ENCODE results near the gene INPP5A. TPM values are rescaled to one million over a fixed set of nuclear protein-coding genes. Genes with fewer than 3 reads are reported as not detected.
A peak's percentile ranks its signal among the peaks of the same experiment; 100 is the strongest.
"Not testable (repeated sequence)": the region's sequence is repeated elsewhere in the genome, so short reads cannot be mapped to it uniquely, and the experiment has no call there.

The INPP5A gene, protein sequence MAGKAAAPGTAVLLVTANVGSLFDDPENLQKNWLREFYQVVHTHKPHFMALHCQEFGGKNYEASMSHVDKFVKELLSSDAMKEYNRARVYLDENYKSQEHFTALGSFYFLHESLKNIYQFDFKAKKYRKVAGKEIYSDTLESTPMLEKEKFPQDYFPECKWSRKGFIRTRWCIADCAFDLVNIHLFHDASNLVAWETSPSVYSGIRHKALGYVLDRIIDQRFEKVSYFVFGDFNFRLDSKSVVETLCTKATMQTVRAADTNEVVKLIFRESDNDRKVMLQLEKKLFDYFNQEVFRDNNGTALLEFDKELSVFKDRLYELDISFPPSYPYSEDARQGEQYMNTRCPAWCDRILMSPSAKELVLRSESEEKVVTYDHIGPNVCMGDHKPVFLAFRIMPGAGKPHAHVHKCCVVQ
- 100 to 1,000 TPM in 1 of 2 donors, 10 to 100 TPM in 1; 66.4 to 112 TPM for total RNA-seq
- polyA plus RNA-seq = 10 to 100 TPM; 37.7 to 43.4 TPM
- long read RNA-seq, donor 1, partial matches to known transcripts = 0 of 52 reads
- long read RNA-seq, donor 1, other reads (novel, unspliced or antisense) = 52 of 52 reads
- long read RNA-seq, donor 2, transcript INPP5A-203 (16 exons, 2,967 nt) = major isoform, 32 of 71 reads
- long read RNA-seq, donor 2, partial matches to known transcripts = 22 of 71 reads
- long read RNA-seq, donor 2, other reads (novel, unspliced or antisense) = 16 of 71 reads

DNA sequence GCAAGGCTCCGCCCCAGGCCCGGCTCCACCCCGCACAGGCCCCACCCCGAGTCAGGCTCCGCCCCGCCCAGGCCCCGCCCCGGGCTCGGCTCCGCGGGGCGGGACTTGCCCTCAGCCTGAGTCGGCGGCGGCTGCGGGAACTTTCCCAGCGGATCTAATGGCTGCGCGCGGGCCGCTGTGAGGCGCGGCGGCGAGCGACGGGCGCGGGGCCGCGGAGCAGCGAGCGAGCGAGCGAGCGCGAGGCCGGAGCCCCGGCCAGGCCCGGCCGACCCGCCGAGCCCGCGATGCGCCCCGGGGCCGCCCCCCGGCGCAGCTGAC lies at the start of gene INPP5A:
TSS of gene INPP5A (plus strand) at position 104 of the 318 bp plus-strand sequence. CDS start 310 bp downstream, outside the sequence.
- 0 to 1% methylated on average over 27 to 50 of the region's 50 CpGs for WGBS, 2 donors
- Histone ChIP-seq H3K9me3 (ENCODE audit: control insufficient read depth, low read length) (no peaks in the 10 kb centered on the region), H3K4me1 (ENCODE audit: control insufficient read depth in 1 of 2, insufficient read depth in 2 of 2, low read length in 2 of 2) (no peaks in the 10 kb centered on the region), H3K27ac (ENCODE audit: low read depth in 1 of 2, low read length in 2 of 2) (peak within 1 kb of the TSS; percentile 72), H3K4me3 (ENCODE audit: low read length in 2 of 2) (peak within 1 kb of the TSS; percentile 67 to 81), H3K36me3 (ENCODE audit: control insufficient read depth in 1 of 2, insufficient read depth in 2 of 2, low read length in 1 of 2) (no peaks in the 10 kb centered on the region), H3K27me3 (ENCODE audit: control insufficient read depth in 1 of 2, insufficient read depth in 2 of 2, low read length in 1 of 2) (no peaks in the 10 kb centered on the region)
- ATAC-seq (ENCODE audit: low FRiP score) (no peak), DNase-seq (no peak)
- intact Hi-C loops (cut with DNase I) = loop anchor here (1.0 to 5.0 kb wide), 3 partner anchors 20 to 95 kb away; no protein-coding TSS in a partner anchor

DNA sequence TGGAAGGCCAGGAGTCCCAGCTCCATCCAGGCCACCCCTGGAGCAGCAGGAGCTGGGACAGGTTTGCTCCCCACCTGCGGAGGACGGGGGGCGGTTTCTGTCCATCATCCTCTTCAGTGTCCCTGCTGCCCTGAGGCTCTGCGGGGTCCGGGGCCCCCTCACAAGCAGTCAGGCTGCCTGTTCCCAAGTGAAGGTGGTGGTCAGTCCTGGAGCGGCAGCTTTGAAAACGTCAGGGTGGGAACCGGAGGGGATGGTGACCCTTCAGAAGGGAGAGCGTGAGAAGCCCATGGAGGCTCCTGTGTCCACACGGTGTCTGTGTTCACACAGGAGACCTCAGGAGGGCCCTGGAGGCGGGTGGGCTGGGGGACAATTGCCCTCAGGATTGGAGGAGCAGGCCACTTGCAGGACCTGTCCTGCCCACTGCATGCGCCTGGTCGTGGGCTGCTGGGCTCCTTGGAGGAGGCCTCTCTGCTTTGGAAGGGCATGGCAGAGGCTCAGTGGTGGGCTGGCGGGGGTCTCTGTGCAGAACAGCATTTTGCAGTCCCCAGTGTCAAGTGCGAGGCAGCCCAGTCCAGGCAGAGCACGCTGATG lies 49.3 kb upstream of the INPP5A start:
- Histone ChIP-seq H3K27me3 (ENCODE audit: control insufficient read depth in 1 of 2, insufficient read depth in 2 of 2, low read length in 1 of 2) (no peaks in the 10 kb centered on the region), H3K9me3 (ENCODE audit: control insufficient read depth, low read length) (no peaks in the 10 kb centered on the region), H3K27ac (ENCODE audit: low read depth in 1 of 2, low read length in 2 of 2) (no peak overlapping the region), H3K4me1 (ENCODE audit: control insufficient read depth in 1 of 2, insufficient read depth in 2 of 2, low read length in 2 of 2) (no peaks in the 10 kb centered on the region), H3K4me3 (ENCODE audit: low read length in 2 of 2) (no peak overlapping the region), H3K36me3 (ENCODE audit: control insufficient read depth in 1 of 2, insufficient read depth in 2 of 2, low read length in 1 of 2) (no peaks in the 10 kb centered on the region)
- intact Hi-C loops (cut with DNase I) = no loop called here
- DNase-seq (peak; percentile 40 to 54), ATAC-seq (ENCODE audit: low FRiP score) (no peak)
- 95 to 96% methylated on average over 16 of the region's 16 CpGs for WGBS, 2 donors

DNA sequence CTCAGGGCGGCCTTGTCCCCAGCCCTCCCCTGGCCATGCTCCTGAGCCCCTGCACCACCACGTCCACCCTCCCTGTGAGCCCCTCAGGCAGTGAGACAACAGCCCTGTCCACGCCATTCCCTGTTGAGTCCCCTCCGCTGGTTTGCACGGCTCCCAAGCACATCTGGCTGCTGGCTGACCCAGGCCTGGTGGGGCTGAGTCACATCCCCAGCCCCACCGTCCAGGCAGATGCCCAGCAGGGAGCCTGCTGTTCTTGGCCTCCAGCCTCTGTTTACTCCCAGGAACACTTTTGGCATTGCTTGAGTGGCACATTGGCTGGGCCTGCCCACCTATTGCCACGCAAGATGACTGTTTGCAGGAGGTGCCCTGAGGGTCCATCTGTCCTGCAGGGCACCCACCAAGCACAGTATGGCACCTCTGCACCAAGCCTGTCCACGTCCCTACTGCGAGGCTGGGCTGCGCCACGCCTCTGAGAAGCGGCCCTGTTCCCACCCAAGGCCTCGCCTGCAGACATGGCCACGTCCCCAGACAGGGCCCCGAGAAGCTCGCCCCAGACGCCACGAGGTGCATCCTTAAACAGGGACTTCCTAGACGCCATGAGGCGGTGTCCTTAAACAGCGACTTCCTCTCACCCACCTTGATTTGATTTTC lies 48.4 kb upstream of the INPP5A start:
- Histone ChIP-seq H3K4me3 (ENCODE audit: low read length in 2 of 2) (no peak overlapping the region), H3K27me3 (ENCODE audit: control insufficient read depth in 1 of 2, insufficient read depth in 2 of 2, low read length in 1 of 2) (no peaks in the 10 kb centered on the region), H3K27ac (ENCODE audit: low read depth in 1 of 2, low read length in 2 of 2) (no peak overlapping the region), H3K4me1 (ENCODE audit: control insufficient read depth in 1 of 2, insufficient read depth in 2 of 2, low read length in 2 of 2) (no peaks in the 10 kb centered on the region), H3K9me3 (ENCODE audit: control insufficient read depth, low read length) (no peaks in the 10 kb centered on the region), H3K36me3 (ENCODE audit: control insufficient read depth in 1 of 2, insufficient read depth in 2 of 2, low read length in 1 of 2) (no peaks in the 10 kb centered on the region)
- DNase-seq (peak; percentile 75 to 76), ATAC-seq (ENCODE audit: low FRiP score) (peak; percentile 62)
- intact Hi-C loops (cut with DNase I) = no loop called here
- WGBS, 2 donors = 70 to 71% methylated on average over 21 of the region's 21 CpGs

DNA sequence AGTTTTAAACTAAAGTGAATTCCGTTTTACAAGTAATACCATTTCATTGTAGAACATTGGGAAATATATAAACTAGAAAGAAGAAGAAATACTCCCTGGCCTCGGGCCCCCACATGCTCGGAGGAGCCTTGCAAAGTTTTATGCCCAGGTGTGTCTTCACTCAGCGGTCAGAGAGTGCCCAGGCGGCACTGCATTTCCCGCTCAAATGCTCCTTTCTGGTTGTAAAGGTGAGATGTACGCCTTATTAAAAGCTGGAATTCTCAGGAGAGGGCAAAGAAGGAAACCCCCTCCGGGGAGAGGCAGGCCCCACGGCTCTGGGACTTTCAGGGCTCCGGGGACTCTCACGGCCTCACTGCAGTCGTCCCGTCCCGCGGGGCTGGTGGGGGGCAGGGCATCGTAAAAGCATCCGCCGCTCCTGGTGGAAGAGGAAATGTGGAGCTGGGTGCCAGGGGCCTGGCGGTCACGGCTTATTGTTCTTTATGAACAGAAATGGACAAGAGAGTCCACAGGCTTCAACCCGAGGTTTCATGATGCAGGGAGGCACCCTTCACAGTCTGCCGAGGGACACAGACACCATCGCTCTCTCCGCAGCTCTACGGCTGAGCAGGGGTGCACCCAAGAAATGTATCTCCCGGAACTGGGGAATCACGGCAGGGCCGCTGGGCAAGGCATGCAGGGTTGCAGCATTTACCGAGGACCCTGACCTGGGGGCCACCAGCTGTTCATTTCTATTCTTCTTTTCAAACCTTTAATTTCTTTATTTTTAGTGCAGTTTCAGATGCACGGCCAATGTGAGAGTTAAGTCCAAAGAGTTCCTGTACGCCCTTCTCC lies 47.7 kb upstream of the INPP5A start:
- WGBS, 2 donors = 88 to 90% methylated on average over 30 to 31 of the region's 31 CpGs
- Histone ChIP-seq H3K9me3 (ENCODE audit: control insufficient read depth, low read length) (no peaks in the 10 kb centered on the region), H3K4me3 (ENCODE audit: low read length in 2 of 2) (no peak overlapping the region), H3K4me1 (ENCODE audit: control insufficient read depth in 1 of 2, insufficient read depth in 2 of 2, low read length in 2 of 2) (no peaks in the 10 kb centered on the region), H3K36me3 (ENCODE audit: control insufficient read depth in 1 of 2, insufficient read depth in 2 of 2, low read length in 1 of 2) (no peaks in the 10 kb centered on the region), H3K27me3 (ENCODE audit: control insufficient read depth in 1 of 2, insufficient read depth in 2 of 2, low read length in 1 of 2) (no peaks in the 10 kb centered on the region), H3K27ac (ENCODE audit: low read depth in 1 of 2, low read length in 2 of 2) (no peak overlapping the region)
- DNase-seq (peak in 1 of 2 donors; percentile 51), ATAC-seq (ENCODE audit: low FRiP score) (no peak)
- intact Hi-C loops (cut with DNase I) = no loop called here

DNA sequence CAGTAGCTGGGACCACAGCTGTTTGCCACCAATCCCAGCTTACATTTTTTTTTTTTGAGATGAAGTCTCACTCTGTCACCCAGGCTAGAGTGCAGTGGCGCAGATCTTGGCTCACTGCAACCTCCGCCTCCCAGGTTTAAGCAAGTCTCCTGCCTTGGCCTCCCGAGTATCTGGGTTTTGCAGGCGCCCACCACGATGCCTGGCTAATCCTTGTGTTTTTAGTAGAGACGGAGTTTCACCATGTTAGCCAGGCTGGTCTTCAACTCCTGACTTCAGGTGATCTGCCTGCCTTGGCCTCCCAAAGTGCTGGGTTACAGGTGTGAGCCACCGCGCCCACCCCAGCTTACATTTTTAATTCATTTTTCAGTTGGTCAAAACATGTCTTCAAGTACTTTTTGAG lies 46.1 kb upstream of the INPP5A start:
- H3K4me1 ChIP-seq (ENCODE audit: control insufficient read depth in 1 of 2, insufficient read depth in 2 of 2, low read length in 2 of 2); H3K36me3 ChIP-seq (ENCODE audit: control insufficient read depth in 1 of 2, insufficient read depth in 2 of 2, low read length in 1 of 2); H3K27me3 ChIP-seq (ENCODE audit: control insufficient read depth in 1 of 2, insufficient read depth in 2 of 2, low read length in 1 of 2); H3K9me3 ChIP-seq (ENCODE audit: control insufficient read depth, low read length); ATAC-seq (ENCODE audit: low FRiP score); H3K27ac ChIP-seq (ENCODE audit: low read depth in 1 of 2, low read length in 2 of 2); H3K4me3 ChIP-seq (ENCODE audit: low read length in 2 of 2); intact Hi-C loops (cut with DNase I): not testable (repeated sequence)
- peak in 1 of 2 donors; percentile 51 for DNase-seq
- 95 to 98% methylated on average over 8 of the region's 8 CpGs for WGBS, 2 donors

DNA sequence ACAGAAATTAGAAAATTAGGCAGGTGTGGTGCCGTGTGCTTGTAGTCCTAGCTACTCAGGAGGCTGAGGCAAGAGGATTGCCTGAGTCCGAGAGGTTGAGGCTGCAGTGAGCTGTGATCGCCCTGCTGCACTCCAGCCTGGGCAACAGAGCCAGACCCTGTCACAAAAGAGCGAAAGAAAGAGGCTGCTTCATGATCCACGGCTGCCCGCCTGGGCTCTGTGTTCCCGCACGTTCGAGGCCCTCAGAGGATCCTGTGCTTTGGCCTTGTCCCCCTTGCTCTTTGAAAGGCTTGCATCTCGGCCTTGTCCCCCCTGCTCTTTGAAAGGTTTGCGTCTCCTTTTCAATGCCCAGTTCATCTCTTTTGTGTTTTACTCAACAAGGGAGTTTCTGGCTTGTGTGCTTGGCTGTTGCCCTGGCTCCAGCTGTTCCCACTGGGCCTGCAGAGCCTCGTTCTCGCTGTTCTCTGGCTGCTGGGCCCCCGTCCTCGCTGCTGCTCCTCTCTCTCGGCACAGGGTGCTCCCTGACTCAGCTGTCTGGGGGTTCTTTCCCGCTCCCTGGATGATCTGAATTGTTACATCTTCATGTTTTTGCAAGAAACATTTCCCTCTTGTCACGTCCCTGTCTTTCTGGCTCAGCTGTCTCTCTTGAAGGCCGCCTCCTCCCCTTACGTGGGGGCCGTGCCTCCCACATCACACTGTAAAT lies 45.1 kb upstream of the INPP5A start:
- no peak for ATAC-seq (ENCODE audit: low FRiP score)
- intact Hi-C loops (cut with DNase I) = no loop called here
- DNase-seq = peak in 1 of 2 donors; percentile 54
- Histone ChIP-seq H3K27me3 (ENCODE audit: control insufficient read depth in 1 of 2, insufficient read depth in 2 of 2, low read length in 1 of 2) (no peaks in the 10 kb centered on the region), H3K9me3 (ENCODE audit: control insufficient read depth, low read length) (no peaks in the 10 kb centered on the region), H3K4me3 (ENCODE audit: low read length in 2 of 2) (no peak overlapping the region), H3K36me3 (ENCODE audit: control insufficient read depth in 1 of 2, insufficient read depth in 2 of 2, low read length in 1 of 2) (no peaks in the 10 kb centered on the region), H3K27ac (ENCODE audit: low read depth in 1 of 2, low read length in 2 of 2) (no peak overlapping the region), H3K4me1 (ENCODE audit: control insufficient read depth in 1 of 2, insufficient read depth in 2 of 2, low read length in 2 of 2) (no peaks in the 10 kb centered on the region)
- WGBS, 2 donors = 69 to 71% methylated on average over 21 of the region's 21 CpGs

DNA sequence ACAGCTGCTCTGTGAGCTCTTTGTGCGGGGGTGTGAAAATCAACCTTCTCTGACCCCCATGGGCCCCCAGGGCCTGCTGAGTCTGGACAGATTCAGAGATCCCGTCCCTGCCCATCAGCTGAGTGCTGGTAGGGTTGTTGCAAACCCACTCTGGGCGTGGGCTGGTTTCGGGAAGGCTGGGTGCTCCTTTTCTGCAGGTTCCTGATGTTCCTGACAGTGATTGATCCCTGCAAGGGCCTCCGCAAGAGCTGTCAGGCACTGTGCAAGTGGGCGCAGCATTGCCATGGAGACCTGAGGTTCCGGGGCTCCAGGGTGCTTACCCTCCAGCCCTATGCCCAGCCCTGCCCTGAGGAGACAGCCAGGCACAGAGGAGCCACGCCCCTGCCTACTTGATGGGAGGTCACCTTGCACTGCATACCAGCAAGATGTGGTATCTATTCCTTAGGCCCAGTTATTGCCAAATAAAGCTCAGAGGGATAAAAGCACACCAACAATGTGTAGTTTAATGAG lies 44.3 kb upstream of the INPP5A start:
- peak in 1 of 2 donors; percentile 51 for DNase-seq
- Histone ChIP-seq H3K4me1 (ENCODE audit: control insufficient read depth in 1 of 2, insufficient read depth in 2 of 2, low read length in 2 of 2) (no peaks in the 10 kb centered on the region), H3K27me3 (ENCODE audit: control insufficient read depth in 1 of 2, insufficient read depth in 2 of 2, low read length in 1 of 2) (no peaks in the 10 kb centered on the region), H3K27ac (ENCODE audit: low read depth in 1 of 2, low read length in 2 of 2) (no peak overlapping the region), H3K36me3 (ENCODE audit: control insufficient read depth in 1 of 2, insufficient read depth in 2 of 2, low read length in 1 of 2) (no peaks in the 10 kb centered on the region), H3K4me3 (ENCODE audit: low read length in 2 of 2) (no peak overlapping the region), H3K9me3 (ENCODE audit: control insufficient read depth, low read length) (no peaks in the 10 kb centered on the region)
- intact Hi-C loops (cut with DNase I) = no loop called here
- no peak for ATAC-seq (ENCODE audit: low FRiP score)
- WGBS, 2 donors = 94 to 96% methylated on average over 8 of the region's 8 CpGs

All from aorta (tissue), 5 donors.